Right atrium auricular region (tissue), 2 donors: ENCODE results near the gene CCDC188. TPM values are rescaled to one million over a fixed set of nuclear protein-coding genes. Genes with fewer than 3 reads are reported as not detected.
A peak's percentile ranks its signal among the peaks of the same experiment; 100 is the strongest.

Experiments used
- DNase-seq: peaks from one replicate; pipeline ENCODE4 v3.0.0-alpha.2; 2019; ENCODE audit warnings: low spot score
- H3K27ac ChIP-seq, 2 donors: fragments of 200-600 bp; sonication (generic); 1 replicate in 1 of 2; 2 replicates in 1 of 2; pipeline ENCODE4 v1.5.1; 2016 to 2019
- H3K27me3 ChIP-seq, 2 donors: fragments of 200-600 bp; sonication (generic); one replicate each; pipeline versions ENCODE4 v1.5.1 to v1.6.0; 2017 to 2019
- H3K36me3 ChIP-seq: fragments of 200-600 bp; sonication (generic); one replicate; pipeline ENCODE4 v1.5.1; 2016
- H3K4me1 ChIP-seq, 2 donors: fragments of 200-600 bp; sonication (generic); one replicate each; pipeline versions ENCODE4 v1.5.1 to v1.6.0; 2017 to 2019
- H3K4me3 ChIP-seq, 2 donors: fragments of 200-600 bp; sonication (generic); 1 replicate in 1 of 2; 2 replicates in 1 of 2; pipeline ENCODE4 v1.5.1; 2017 to 2019; ENCODE audit warnings: mild to moderate bottlenecking in 1 of 2, moderate library complexity in 1 of 2
- H3K9me3 ChIP-seq, 2 donors: fragments of 200-600 bp; sonication (generic); one replicate each; pipeline ENCODE4 v1.5.1; 2019
- total RNA-seq, 2 donors: library from RNA; depleted of rRNA; stranded (reverse); fragments of >200 nt; gene quantifications; one replicate each; pipeline ENCODE4 v1.1.0, GENCODE V29; 2016
- TF ChIP-seq, protein P1 (sequence below), 2 donors: fragments of 200-600 bp; sonication (generic); IDR thresholded peaks; one replicate each; pipeline ENCODE4 v1.5.1; 2019; ENCODE audit warnings: antibody characterized with exemption in 2 of 2

Gene CCDC188
- total RNA-seq, 2 donors from 2014 or later, result 0.43 TPM; not detected in 1

DNA sequence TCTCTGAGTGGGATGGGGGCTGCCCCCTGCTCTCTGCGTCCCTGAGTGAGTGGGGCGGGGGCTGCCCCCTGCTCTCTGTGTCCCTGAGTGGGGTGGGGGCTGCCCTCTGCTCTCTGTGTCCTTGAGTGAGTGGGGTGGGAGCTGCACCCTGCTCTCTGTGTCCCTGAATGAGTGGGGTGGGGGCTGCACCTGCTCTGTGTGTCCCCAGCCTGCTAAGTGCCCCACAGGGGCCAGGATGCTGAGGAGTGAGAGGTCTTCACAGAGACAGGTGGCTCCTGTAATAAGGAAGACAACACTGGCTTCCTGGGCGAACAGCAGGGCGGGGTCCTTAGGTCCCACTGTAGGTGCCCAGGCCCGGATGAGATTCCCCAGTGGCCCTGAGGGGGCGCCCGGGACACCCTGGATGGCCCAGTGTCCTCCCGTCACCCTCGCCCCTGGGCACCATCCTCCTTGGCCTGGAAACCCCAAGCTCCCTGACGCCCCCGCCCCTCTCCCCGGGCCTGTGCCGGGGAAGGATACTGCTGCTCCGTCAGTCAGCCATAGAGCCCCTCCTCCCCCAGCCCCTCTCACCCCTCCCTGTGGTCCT is 3.8 kb upstream of the CCDC188 start:
- no peak for DNase-seq
- H3K27me3 ChIP-seq, result no peaks in the 10 kb centered on the region
- no peaks in the 10 kb centered on the region for H3K36me3 ChIP-seq
- no peaks in the 10 kb centered on the region for H3K4me1 ChIP-seq
- H3K9me3 ChIP-seq, result no peaks in the 10 kb centered on the region
- no peak overlapping the region for H3K27ac ChIP-seq
- peak overlapping the region in 1 of 2 donors; percentile 29 for H3K4me3 ChIP-seq
- TF ChIP-seq, protein P1, sequence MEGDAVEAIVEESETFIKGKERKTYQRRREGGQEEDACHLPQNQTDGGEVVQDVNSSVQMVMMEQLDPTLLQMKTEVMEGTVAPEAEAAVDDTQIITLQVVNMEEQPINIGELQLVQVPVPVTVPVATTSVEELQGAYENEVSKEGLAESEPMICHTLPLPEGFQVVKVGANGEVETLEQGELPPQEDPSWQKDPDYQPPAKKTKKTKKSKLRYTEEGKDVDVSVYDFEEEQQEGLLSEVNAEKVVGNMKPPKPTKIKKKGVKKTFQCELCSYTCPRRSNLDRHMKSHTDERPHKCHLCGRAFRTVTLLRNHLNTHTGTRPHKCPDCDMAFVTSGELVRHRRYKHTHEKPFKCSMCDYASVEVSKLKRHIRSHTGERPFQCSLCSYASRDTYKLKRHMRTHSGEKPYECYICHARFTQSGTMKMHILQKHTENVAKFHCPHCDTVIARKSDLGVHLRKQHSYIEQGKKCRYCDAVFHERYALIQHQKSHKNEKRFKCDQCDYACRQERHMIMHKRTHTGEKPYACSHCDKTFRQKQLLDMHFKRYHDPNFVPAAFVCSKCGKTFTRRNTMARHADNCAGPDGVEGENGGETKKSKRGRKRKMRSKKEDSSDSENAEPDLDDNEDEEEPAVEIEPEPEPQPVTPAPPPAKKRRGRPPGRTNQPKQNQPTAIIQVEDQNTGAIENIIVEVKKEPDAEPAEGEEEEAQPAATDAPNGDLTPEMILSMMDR (IDR thresholded peaks at IDR 0.05), result no peak

DNA sequence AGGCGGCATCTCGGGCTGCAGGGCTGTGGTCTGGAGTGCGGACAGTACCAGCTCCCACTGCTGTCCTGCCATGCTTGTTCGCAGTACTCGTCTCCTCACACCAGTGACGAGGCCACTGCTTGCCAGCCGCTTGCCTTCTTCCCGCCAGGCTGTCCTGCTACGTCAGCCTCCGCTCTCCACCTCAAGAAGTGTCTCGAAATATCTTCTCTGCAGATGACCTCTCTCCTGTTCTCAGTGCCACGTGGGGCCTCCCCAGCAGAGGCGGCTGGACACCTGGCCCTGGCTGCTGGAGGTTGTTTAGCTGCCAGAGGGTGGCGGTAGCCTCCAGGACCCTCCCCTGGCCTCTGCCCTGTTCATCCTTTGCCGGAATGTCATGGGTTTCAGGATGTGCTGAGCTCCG is 3.1 kb upstream of the CCDC188 start:
- Histone ChIP-seq H3K4me3 (no peak overlapping the region), H3K9me3 (no peaks in the 10 kb centered on the region), H3K27ac (no peak overlapping the region), H3K4me1 (no peaks in the 10 kb centered on the region), H3K36me3 (no peaks in the 10 kb centered on the region), H3K27me3 (no peaks in the 10 kb centered on the region)
- DNase-seq, result no peak
- TF ChIP-seq, protein P1 (IDR thresholded peaks at IDR 0.05), result no peak

DNA sequence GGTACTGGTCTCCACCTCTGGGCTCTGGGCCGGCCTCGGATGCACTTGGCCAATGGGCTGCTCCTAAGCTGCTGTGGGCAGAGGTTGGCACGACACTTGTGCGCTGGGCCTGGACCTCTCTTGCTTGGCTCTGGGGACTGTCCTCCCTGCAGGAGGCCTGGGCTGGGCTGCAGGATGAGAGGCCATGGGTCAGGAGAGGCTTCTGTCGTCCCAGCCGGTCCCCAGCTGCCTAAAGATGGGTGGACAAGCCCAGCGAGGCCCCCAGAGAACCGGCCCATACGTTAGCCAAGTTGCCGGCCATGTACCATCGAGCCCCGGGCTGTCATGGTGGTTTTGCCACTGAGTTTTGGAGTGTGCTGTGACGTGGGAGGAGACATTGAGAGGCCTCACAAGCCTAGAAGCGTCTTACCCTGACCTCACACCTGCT is 1.6 kb upstream of the CCDC188 start:
- no peaks in the 10 kb centered on the region for H3K36me3 ChIP-seq
- H3K9me3 ChIP-seq, result no peaks in the 10 kb centered on the region
- TF ChIP-seq, protein P1 (IDR thresholded peaks at IDR 0.05), result no peak
- no peak overlapping the region for H3K4me3 ChIP-seq
- no peak for DNase-seq
- H3K27ac ChIP-seq, result no peak overlapping the region
- no peaks in the 10 kb centered on the region for H3K4me1 ChIP-seq
- H3K27me3 ChIP-seq, result no peaks in the 10 kb centered on the region

DNA sequence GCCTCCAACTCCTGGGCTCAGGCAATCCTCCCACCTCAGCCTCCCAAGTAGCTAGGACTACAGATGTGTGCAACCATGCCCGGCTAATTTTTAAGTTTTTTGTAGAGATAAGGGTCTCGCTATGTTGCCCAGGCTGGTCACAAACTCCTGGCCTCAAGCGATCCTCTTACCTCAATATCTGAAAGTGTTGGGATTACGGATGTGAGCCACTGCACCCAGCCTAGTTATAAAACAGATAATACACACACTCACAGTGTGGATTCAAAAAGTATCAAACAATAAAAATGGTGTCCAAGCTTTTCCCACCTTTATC is 377 bp upstream of the CCDC188 start:
- Histone ChIP-seq H3K4me3 (no peak overlapping the region), H3K36me3 (no peaks in the 10 kb centered on the region), H3K4me1 (no peaks in the 10 kb centered on the region), H3K9me3 (no peaks in the 10 kb centered on the region), H3K27ac (no peak overlapping the region), H3K27me3 (no peaks in the 10 kb centered on the region)
- DNase-seq, result no peak
- TF ChIP-seq, protein P1 (IDR thresholded peaks at IDR 0.05), result no peak

DNA sequence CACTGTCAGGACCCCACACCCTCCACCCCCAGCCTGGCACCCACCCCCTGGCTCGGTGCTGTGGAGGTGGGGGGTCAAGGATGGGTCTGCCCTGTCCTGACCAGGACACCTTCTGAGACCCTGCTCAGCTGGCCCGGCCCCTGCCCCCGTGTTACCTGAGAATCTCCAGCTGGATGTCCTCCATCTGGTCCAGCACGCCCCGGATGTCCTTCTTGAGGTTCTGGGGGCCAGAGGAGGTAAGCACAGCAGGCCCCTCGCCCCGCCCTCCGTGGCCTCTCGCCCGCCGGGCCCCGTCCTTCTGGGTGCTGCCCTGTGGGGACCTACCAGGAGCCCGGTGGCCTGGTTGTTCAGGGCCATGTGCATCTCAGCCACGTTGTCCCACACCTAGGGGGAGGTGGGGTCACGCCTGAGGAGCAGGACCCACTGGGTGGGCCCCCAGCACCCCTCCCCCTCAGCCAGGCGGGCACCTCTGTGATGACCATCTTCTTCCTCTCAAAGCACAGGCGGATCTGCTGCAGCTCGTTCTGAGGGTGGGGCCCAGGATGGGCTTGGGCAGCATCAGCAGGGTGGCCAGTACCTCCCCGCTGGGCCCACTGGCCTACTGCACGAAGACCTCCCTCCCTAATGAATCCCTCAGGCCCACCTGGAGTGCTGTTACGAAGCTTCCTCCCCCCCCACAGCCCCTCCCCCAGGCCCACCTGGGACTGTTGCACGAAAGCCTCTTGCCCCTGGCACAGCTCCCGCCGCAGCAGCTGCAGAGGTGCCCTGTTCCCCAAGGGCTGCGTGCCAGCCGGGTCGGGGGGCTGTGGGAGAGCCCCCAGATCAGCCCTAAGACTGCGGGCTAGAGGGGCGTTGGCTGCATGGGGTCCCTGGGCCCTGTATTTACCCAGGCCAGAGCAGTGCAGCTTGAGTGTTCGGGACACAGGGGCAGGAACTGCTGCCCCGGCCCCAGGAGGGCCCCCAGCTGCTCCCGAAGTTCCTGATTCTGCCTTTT is 1.3 kb downstream of the CCDC188 start:
- H3K4me3 ChIP-seq, result no peak overlapping the region
- H3K27ac ChIP-seq, result no peak overlapping the region
- TF ChIP-seq, protein P1 (IDR thresholded peaks at IDR 0.05), result no peak
- H3K9me3 ChIP-seq, result no peaks in the 10 kb centered on the region
- H3K4me1 ChIP-seq, result no peaks in the 10 kb centered on the region
- H3K27me3 ChIP-seq, result no peaks in the 10 kb centered on the region
- peaks cover 4% of the 10 kb centered on the region for H3K36me3 ChIP-seq
- no peak for DNase-seq
